ENCODE data around the gene CTNNA1. TPM values are rescaled to one million over a fixed set of nuclear protein-coding genes. Genes with fewer than 3 reads are reported as not detected.

Gene CTNNA1
- total RNA-seq, 3 donors from 2014 or later (not counting 1 experiment from before 2014, with no cell fraction given), result 34.4 to 53.0 (median 49.8) TPM

GRCh38 chr5:138884554-138884953 lies 131.3 kb downstream of the CTNNA1 start:
- H3K9me3 ChIP-seq (ENCODE audit: control insufficient read depth, insufficient read depth, low read length), result no peaks in the 10 kb centered on the region
- intact Hi-C loops (cut with micrococcal nuclease), result no loop called here

DNA sequence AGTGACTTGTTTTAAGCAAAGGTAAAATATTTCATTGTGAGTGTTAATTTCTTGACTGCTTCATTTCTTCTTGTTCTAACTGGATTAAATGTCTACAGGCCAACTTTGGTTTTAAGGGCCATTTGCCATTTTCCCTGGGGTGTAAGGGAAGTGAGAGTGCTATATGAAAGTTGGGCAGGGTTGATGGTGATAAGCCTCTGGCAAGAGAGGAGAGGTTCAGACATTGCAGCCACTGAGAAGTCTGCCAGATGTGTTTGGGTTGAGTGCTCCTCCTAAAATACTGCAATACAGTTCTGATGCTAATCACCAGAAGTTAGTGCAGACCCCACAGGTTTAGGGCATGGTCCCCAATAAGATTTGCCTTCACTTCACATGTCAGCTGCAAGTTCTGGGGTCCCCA lies 136.8 kb downstream of the CTNNA1 start:
- H3K4me1 Mint-ChIP-seq, result peaks cover 0 to 1% of the 10 kb centered on the region in 2 donors
- no peak for TF ChIP-seq CTCF (IDR thresholded peaks at IDR 0.05)
- H3K36me3 Mint-ChIP-seq, result peaks cover 17% of the 10 kb centered on the region
- Histone ChIP-seq H3K9me3 (ENCODE audit: control insufficient read depth, insufficient read depth, low read length) (no peaks in the 10 kb centered on the region), H3K27ac (ENCODE audit: low read length) (no peak overlapping the region), H3K4me3 (ENCODE audit: low read length) (no peak overlapping the region), H3K4me1 (ENCODE audit: control insufficient read depth, insufficient read depth, low read length) (no peaks in the 10 kb centered on the region), H3K36me3 (ENCODE audit: control insufficient read depth, insufficient read depth, low read length) (peaks cover 3% of the 10 kb centered on the region), H3K27me3 (ENCODE audit: control insufficient read depth, insufficient read depth, low read length) (no peaks in the 10 kb centered on the region)
- H3K4me3 Mint-ChIP-seq, result no peak overlapping the region
- ATAC-seq (no peak), DNase-seq (no peak)
- no peaks in the 10 kb centered on the region for H3K27me3 Mint-ChIP-seq (ENCODE audit: low read depth in 2 of 2)
- peaks cover 4 to 7% of the 10 kb centered on the region in 2 donors for H3K9me3 Mint-ChIP-seq
- H3K27ac Mint-ChIP-seq, result no peak overlapping the region
- intact Hi-C loops (cut with micrococcal nuclease), result no loop called here

More at GRCh38 chr5:138884554-138884953, 131.3 kb downstream of the CTNNA1 start:
- H3K4me1 ChIP-seq (ENCODE audit: control insufficient read depth, insufficient read depth, low read length), result no peaks in the 10 kb centered on the region
- Mint-ChIP-seq H3K9me3 (peaks cover 0 to under 1% of the 10 kb centered on the region in 2 donors), H3K4me1 (peaks cover 0 to 19% of the 10 kb centered on the region in 2 donors), H3K27me3 (ENCODE audit: low read depth in 2 of 2) (peaks cover 0 to 2% of the 10 kb centered on the region in 2 donors), H3K27ac (no peak overlapping the region), H3K4me3 (no peak overlapping the region), H3K36me3 (peaks cover under 1% of the 10 kb centered on the region)
- DNase-seq (no peak), ATAC-seq (no peak)
- no peak overlapping the region for H3K4me3 ChIP-seq (ENCODE audit: low read length)
- no peaks in the 10 kb centered on the region for H3K36me3 ChIP-seq (ENCODE audit: control insufficient read depth, insufficient read depth, low read length)
- H3K27ac ChIP-seq (ENCODE audit: low read length), result no peak overlapping the region
- no peak for TF ChIP-seq CTCF (IDR thresholded peaks at IDR 0.05)
- H3K27me3 ChIP-seq (ENCODE audit: control insufficient read depth, insufficient read depth, low read length), result no peaks in the 10 kb centered on the region

- no peak overlapping the region for H3K27ac Mint-ChIP-seq
- Histone ChIP-seq H3K27ac (ENCODE audit: low read length) (no peak overlapping the region), H3K27me3 (ENCODE audit: control insufficient read depth, insufficient read depth, low read length) (no peaks in the 10 kb centered on the region), H3K9me3 (ENCODE audit: control insufficient read depth, insufficient read depth, low read length) (no peaks in the 10 kb centered on the region), H3K4me3 (ENCODE audit: low read length) (no peak overlapping the region), H3K36me3 (ENCODE audit: control insufficient read depth, insufficient read depth, low read length) (peaks cover 3% of the 10 kb centered on the region), H3K4me1 (ENCODE audit: control insufficient read depth, insufficient read depth, low read length) (no peaks in the 10 kb centered on the region)
- H3K4me3 Mint-ChIP-seq, result no peak overlapping the region
- no peaks in the 10 kb centered on the region for H3K27me3 Mint-ChIP-seq (ENCODE audit: low read depth in 2 of 2)
- intact Hi-C loops (cut with micrococcal nuclease), result no loop called here
- ATAC-seq, result no peak
- H3K36me3 Mint-ChIP-seq, result peaks cover 17% of the 10 kb centered on the region
- peaks cover 0 to 5% of the 10 kb centered on the region in 2 donors for H3K4me1 Mint-ChIP-seq
- DNase-seq, result no peak
- peaks cover 4 to 7% of the 10 kb centered on the region in 2 donors for H3K9me3 Mint-ChIP-seq
- TF ChIP-seq CTCF (IDR thresholded peaks at IDR 0.05), result no peak
Measured at GRCh38 chr5:138890644-138891043, 137.4 kb downstream of the CTNNA1 start.

DNA sequence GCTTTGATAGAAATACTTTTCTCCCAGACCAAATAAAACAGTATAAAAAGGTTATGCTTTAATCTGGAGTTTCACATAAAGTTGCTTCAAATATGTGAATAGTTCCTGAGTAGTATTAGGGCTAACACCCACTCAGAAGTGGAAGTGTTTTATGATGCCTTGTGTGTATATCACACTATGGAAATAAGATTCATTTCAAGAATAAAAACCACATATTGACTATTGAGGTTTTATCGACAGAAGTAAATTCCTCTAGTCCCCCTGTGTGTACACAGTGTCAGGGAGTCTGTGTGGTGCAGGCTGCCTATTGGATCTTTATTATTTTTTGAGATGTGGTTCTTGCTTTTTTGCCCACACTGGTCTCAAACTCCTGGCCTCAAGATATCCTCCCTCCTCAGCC lies 142.7 kb downstream of the CTNNA1 start:
- no peaks in the 10 kb centered on the region for H3K36me3 ChIP-seq (ENCODE audit: control insufficient read depth, insufficient read depth, low read length)
- H3K36me3 Mint-ChIP-seq, result peaks cover 4% of the 10 kb centered on the region
- peaks cover 0 to 5% of the 10 kb centered on the region in 2 donors for H3K4me1 Mint-ChIP-seq
- peaks cover 0 to 3% of the 10 kb centered on the region in 2 donors for H3K9me3 Mint-ChIP-seq
- intact Hi-C loops (cut with micrococcal nuclease), result no loop called here
- H3K4me3 Mint-ChIP-seq, result no peak overlapping the region
- no peaks in the 10 kb centered on the region for H3K27me3 ChIP-seq (ENCODE audit: control insufficient read depth, insufficient read depth, low read length)
- no peak for TF ChIP-seq CTCF (IDR thresholded peaks at IDR 0.05)
- no peak overlapping the region for H3K4me3 ChIP-seq (ENCODE audit: low read length)
- ATAC-seq, result no peak
- H3K27me3 Mint-ChIP-seq (ENCODE audit: low read depth in 2 of 2), result no peaks in the 10 kb centered on the region
- H3K9me3 ChIP-seq (ENCODE audit: control insufficient read depth, insufficient read depth, low read length), result no peaks in the 10 kb centered on the region
- no peak overlapping the region for H3K27ac ChIP-seq (ENCODE audit: low read length)
- no peak for DNase-seq
- no peak overlapping the region for H3K27ac Mint-ChIP-seq
- H3K4me1 ChIP-seq (ENCODE audit: control insufficient read depth, insufficient read depth, low read length), result no peaks in the 10 kb centered on the region
- no CpG with 5 or more reads among the region's 1 CpG for WGBS (ENCODE audit: insufficient coverage)

Data from natural killer cell (primary cell).